CD14-positive monocyte (primary cell): ENCODE measurements around the gene PDE1A. TPM values are rescaled to one million over a fixed set of nuclear protein-coding genes. Genes with fewer than 3 reads are reported as not detected.

Source experiments
- DNase-seq, 3 donors: peaks; one replicate each; pipeline ENCODE4 v3.0.0-alpha.2; 2011 to 2022
- H2AFZ ChIP-seq: 2 replicates; pipeline ENCODE4 v1.6.0; 2012; ENCODE audit warnings: mild to moderate bottlenecking, low read depth, low read length, inconsistent platforms; ENCODE audit not compliant: insufficient read depth, poor library complexity, severe bottlenecking
- H3K27ac ChIP-seq, 2 donors: 1 replicate in 1 of 2; 2 replicates in 1 of 2; pipeline ENCODE4 v1.5.1; 2012 to 2013; ENCODE audit warnings: low read length in 2 of 2, control low read depth in 1 of 2, inconsistent platforms in 1 of 2, low read depth in 1 of 2, mild to moderate bottlenecking in 1 of 2
- H3K27me3 ChIP-seq, 2 donors: one replicate each; pipeline versions ENCODE4 v1.6.0 to v1.6.1; 2011 to 2013; ENCODE audit warnings: low read length in 2 of 2; ENCODE audit not compliant: control insufficient read depth in 2 of 2, insufficient read depth in 2 of 2
- H3K36me3 ChIP-seq, 2 donors: replicated peaks in 1 of 2; 1 replicate in 1 of 2; 2 replicates in 1 of 2; pipeline versions ENCODE4 v1.5.1 to v1.6.1; 2012 to 2013; ENCODE audit warnings: low read length in 2 of 2, control low read depth in 1 of 2, inconsistent platforms in 1 of 2, mild to moderate bottlenecking in 1 of 2; ENCODE audit not compliant: insufficient read depth in 2 of 2, control insufficient read depth in 1 of 2
- H3K4me1 ChIP-seq, 2 donors: 1 replicate in 1 of 2; 2 replicates in 1 of 2; pipeline versions ENCODE4 v1.5.1 to v1.6.1; 2012 to 2013; ENCODE audit warnings: low read length in 2 of 2, control low read depth in 1 of 2, inconsistent platforms in 1 of 2, mild to moderate bottlenecking in 1 of 2, moderate library complexity in 1 of 2; ENCODE audit not compliant: insufficient read depth in 2 of 2, control insufficient read depth in 1 of 2
- H3K4me2 ChIP-seq: replicated peaks from 2 replicates; pipeline ENCODE3; 2012; ENCODE audit warnings: low read length, moderate library complexity, mild to moderate bottlenecking; ENCODE audit not compliant: poor library complexity, severe bottlenecking; ENCODE audit errors: extremely low read depth
- H3K4me3 ChIP-seq, 3 experiments: fragments of 200-600 bp in 1 of 3; sonication (generic) in 1 of 3; replicated peaks in 1 of 3; 1 replicate in 2 of 3; 2 replicates in 1 of 3; pipeline ENCODE4 v1.5.1; 2011 to 2013; ENCODE audit warnings: low read length in 3 of 3, mild to moderate bottlenecking in 3 of 3, control low read depth in 2 of 3, low read depth in 2 of 3, inconsistent platforms in 1 of 3, moderate library complexity in 1 of 3
- H3K79me2 ChIP-seq: 2 replicates; pipeline ENCODE4 v1.6.0; 2012; ENCODE audit warnings: mild to moderate bottlenecking, control low read depth, inconsistent platforms, low read length, moderate library complexity; ENCODE audit not compliant: insufficient read depth
- H3K9ac ChIP-seq: 2 replicates; pipeline ENCODE4 v1.6.0; 2017; ENCODE audit warnings: low read length, mild to moderate bottlenecking; ENCODE audit not compliant: insufficient read depth, poor library complexity, severe bottlenecking
- H3K9me3 ChIP-seq, 2 donors: replicated peaks in 1 of 2; 1 replicate in 1 of 2; 2 replicates in 1 of 2; pipeline versions ENCODE4 v1.5.1 to v1.6.1; 2012 to 2013; ENCODE audit warnings: low read length in 2 of 2, control low read depth in 1 of 2; ENCODE audit not compliant: control insufficient read depth in 1 of 2, insufficient read depth in 1 of 2
- H4K20me1 ChIP-seq: 2 replicates; pipeline ENCODE4 v1.6.0; 2012; ENCODE audit warnings: mild to moderate bottlenecking, low read length, control low read depth, moderate library complexity; ENCODE audit not compliant: insufficient read depth
- H3K27ac Mint-ChIP-seq, 7 donors: one replicate each; pipeline ENCODE4 v1.8.0; 2020; ENCODE audit warnings: mild to moderate bottlenecking in 7 of 7, mixed read lengths in 7 of 7, moderate library complexity in 6 of 7, inconsistent platforms in 2 of 7
- H3K27me3 Mint-ChIP-seq, 3 donors: one replicate each; pipeline ENCODE4 v1.8.0; 2021 to 2022; ENCODE audit warnings: low read depth in 3 of 3, mild to moderate bottlenecking in 3 of 3, mixed read lengths in 3 of 3, moderate library complexity in 3 of 3, inconsistent platforms in 1 of 3
- H3K36me3 Mint-ChIP-seq, 2 donors: one replicate each; pipeline ENCODE4 v1.8.0; 2020; ENCODE audit warnings: mixed read lengths in 2 of 2, inconsistent platforms in 1 of 2, mild to moderate bottlenecking in 1 of 2
- H3K4me1 Mint-ChIP-seq: one replicate; pipeline ENCODE4 v1.8.0; 2020; ENCODE audit warnings: mild to moderate bottlenecking, mixed read lengths
- H3K4me3 Mint-ChIP-seq, 2 donors: one replicate each; pipeline ENCODE4 v1.8.0; 2020; ENCODE audit warnings: mild to moderate bottlenecking in 2 of 2, mixed read lengths in 2 of 2, moderate library complexity in 1 of 2
- H3K9me3 Mint-ChIP-seq, 7 donors: one replicate each; pipeline ENCODE4 v1.8.0; 2020 to 2022; ENCODE audit warnings: mixed read lengths in 7 of 7, mild to moderate bottlenecking in 6 of 7, moderate library complexity in 6 of 7, inconsistent platforms in 2 of 7
- WGBS: methylation state at CpG from one replicate; pipeline ENCODE4 v1.1.5; 2013; ENCODE audit warnings: missing lambda C conversion rate; ENCODE audit not compliant: insufficient coverage; 5-methylcytosine and 5-hydroxymethylcytosine counted together
- intact Hi-C, 2 donors: fragments of 100-400 bp; cut with micrococcal nuclease; formaldehyde crosslinking; loops; one replicate each; pipeline versions ENCODE4 v1.15.0 to v1.15.1; 2023
- polyA plus RNA-seq, 3 donors: library from polyadenylated mRNA; depleted of rRNA in 1 of 3; unstranded in 2 of 3; stranded (reverse) in 1 of 3; fragments of 300-500 nt in 2 of 3; fragments of >200 nt in 1 of 3; fragmentation: Illumina TruSeq in 2 of 3; gene quantifications; 1 replicate in 2 of 3; 2 replicates in 1 of 3; pipeline ENCODE4 v1.2.3, GENCODE V29; 2012 to 2021
- TF ChIP-seq, protein P1 (sequence below): fragments of 200-600 bp; IDR thresholded peaks from one replicate; pipeline ENCODE4 v1.8.0; 2022; ENCODE audit warnings: antibody characterized with exemption, mild to moderate bottlenecking

Gene PDE1A
- polyA plus RNA-seq, 3 donors, result not detected

DNA sequence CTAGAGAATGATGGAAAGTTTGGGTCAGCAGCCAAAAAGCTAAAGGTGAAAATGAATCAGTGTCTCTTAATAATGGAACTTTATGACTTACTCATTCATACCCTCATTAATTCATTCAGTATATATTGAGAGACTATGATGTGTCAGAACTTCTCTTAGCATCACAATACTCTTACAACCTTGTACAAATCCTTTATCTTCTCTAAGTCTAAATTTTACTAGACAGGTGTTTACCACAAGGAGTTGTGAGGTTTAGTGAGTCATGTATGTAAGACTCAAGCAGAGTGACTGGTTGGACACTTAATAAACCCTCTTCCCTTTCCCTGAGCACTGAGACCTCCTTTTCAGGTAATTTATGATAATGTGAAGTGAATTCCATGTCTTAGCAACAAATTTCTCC lies 311.6 kb downstream of the PDE1A start:
- H3K36me3 ChIP-seq, result no peaks in the 10 kb centered on the region
- no peak overlapping the region for H3K27ac Mint-ChIP-seq
- H3K27me3 Mint-ChIP-seq, result peaks cover 2 to 5% (median 2%) of the 10 kb centered on the region in 3 donors
- H3K79me2 ChIP-seq, result no peaks in the 10 kb centered on the region
- no peak overlapping the region for H3K4me2 ChIP-seq
- H3K9ac ChIP-seq, result no peak overlapping the region
- H3K4me3 Mint-ChIP-seq, result no peak overlapping the region
- intact Hi-C loops, result no loop called here
- H3K4me1 Mint-ChIP-seq, result no peaks in the 10 kb centered on the region
- no peaks in the 10 kb centered on the region for H3K4me1 ChIP-seq
- peaks cover 0 to 1% (median 0%) of the 10 kb centered on the region in 7 donors for H3K9me3 Mint-ChIP-seq
- no peak overlapping the region for H3K4me3 ChIP-seq
- H3K36me3 Mint-ChIP-seq, result no peaks in the 10 kb centered on the region
- H2AFZ ChIP-seq, result no peak overlapping the region
- H3K9me3 ChIP-seq, result no peaks in the 10 kb centered on the region
- no peaks in the 10 kb centered on the region for H4K20me1 ChIP-seq
- no peak overlapping the region for H3K27ac ChIP-seq
- no peak for DNase-seq
- H3K27me3 ChIP-seq, result no peaks in the 10 kb centered on the region
- TF ChIP-seq, protein P1, sequence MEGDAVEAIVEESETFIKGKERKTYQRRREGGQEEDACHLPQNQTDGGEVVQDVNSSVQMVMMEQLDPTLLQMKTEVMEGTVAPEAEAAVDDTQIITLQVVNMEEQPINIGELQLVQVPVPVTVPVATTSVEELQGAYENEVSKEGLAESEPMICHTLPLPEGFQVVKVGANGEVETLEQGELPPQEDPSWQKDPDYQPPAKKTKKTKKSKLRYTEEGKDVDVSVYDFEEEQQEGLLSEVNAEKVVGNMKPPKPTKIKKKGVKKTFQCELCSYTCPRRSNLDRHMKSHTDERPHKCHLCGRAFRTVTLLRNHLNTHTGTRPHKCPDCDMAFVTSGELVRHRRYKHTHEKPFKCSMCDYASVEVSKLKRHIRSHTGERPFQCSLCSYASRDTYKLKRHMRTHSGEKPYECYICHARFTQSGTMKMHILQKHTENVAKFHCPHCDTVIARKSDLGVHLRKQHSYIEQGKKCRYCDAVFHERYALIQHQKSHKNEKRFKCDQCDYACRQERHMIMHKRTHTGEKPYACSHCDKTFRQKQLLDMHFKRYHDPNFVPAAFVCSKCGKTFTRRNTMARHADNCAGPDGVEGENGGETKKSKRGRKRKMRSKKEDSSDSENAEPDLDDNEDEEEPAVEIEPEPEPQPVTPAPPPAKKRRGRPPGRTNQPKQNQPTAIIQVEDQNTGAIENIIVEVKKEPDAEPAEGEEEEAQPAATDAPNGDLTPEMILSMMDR, result no peak

DNA sequence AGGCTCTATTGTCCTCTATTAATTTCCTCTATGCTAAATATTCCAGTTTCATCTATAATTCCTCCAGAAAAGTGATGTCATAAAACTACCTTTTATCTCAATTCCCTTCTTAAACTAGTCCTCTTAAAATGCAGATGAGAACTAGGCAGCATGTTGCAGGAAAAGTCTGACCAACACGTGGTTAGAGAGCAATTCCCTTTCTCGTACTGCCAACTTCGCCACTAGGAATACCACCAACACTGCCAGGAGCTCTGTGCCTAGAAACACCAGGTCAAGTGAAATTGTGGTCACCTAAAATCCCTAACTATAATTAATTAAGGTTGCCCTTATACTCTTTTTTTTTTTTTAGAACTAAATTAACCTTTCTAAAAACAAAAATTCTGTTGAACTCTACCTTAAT lies 313.5 kb downstream of the PDE1A start:
- no peak for DNase-seq
- no peak overlapping the region for H3K4me3 ChIP-seq
- H3K9ac ChIP-seq, result no peak overlapping the region
- H3K9me3 Mint-ChIP-seq, result no peaks in the 10 kb centered on the region
- H2AFZ ChIP-seq, result no peak overlapping the region
- TF ChIP-seq, protein P1, result no peak
- intact Hi-C loops, result no loop called here
- H3K4me1 ChIP-seq, result no peaks in the 10 kb centered on the region
- no peaks in the 10 kb centered on the region for H3K79me2 ChIP-seq
- H3K27ac Mint-ChIP-seq, result no peak overlapping the region
- H3K27ac ChIP-seq, result no peak overlapping the region
- H3K27me3 ChIP-seq, result no peaks in the 10 kb centered on the region
- H3K36me3 Mint-ChIP-seq, result no peaks in the 10 kb centered on the region
- WGBS, result 80% methylated on average over 1 of the region's 3 CpGs
- peaks cover 2 to 4% (median 2%) of the 10 kb centered on the region in 3 donors for H3K27me3 Mint-ChIP-seq
- no peaks in the 10 kb centered on the region for H3K4me1 Mint-ChIP-seq
- no peak overlapping the region for H3K4me2 ChIP-seq
- H3K9me3 ChIP-seq, result no peaks in the 10 kb centered on the region
- no peak overlapping the region for H3K4me3 Mint-ChIP-seq
- no peaks in the 10 kb centered on the region for H4K20me1 ChIP-seq
- no peaks in the 10 kb centered on the region for H3K36me3 ChIP-seq
